ENCODE measurements around the gene EXOC5.

GRCh38 chr14:57302883-57303282 is 34.2 kb upstream of the EXOC5 start:
- TF ChIP-seq CTCF (IDR thresholded peaks at IDR 0.05) (no peak), POLR2A (IDR thresholded peaks at IDR 0.05) (no peak), EP300 (IDR thresholded peaks at IDR 0.05) (no peak), POLR2AphosphoS5 (IDR thresholded peaks at IDR 0.05) (no peak)

All from gastroesophageal sphincter (tissue), 3 donors.